Lower lobe of right lung (tissue), 2 donors: ENCODE data around the gene MGA. TPM values are rescaled to one million over a fixed set of nuclear protein-coding genes. Genes with fewer than 3 reads are reported as not detected.
A peak's percentile ranks its signal among the peaks of the same experiment; 100 is the strongest.

ENCODE experiments used
- ATAC-seq, 2 donors: fragments of 200-7000 bp; cut with Tn5 transposase; one replicate each; pipeline ENCODE4 v1.9.1; 2020 to 2022; ENCODE audit warnings: mild to moderate bottlenecking in 2 of 2, moderate library complexity in 2 of 2
- DNase-seq: peaks from one replicate; pipeline ENCODE4 v3.0.0-alpha.2; 2020
- H3K27ac ChIP-seq: fragments of 200-600 bp; one replicate; pipeline ENCODE4 v1.8.0; 2022
- H3K27me3 ChIP-seq: fragments of 200-600 bp; one replicate; pipeline ENCODE4 v1.8.0; 2022; ENCODE audit warnings: low read depth
- H3K36me3 ChIP-seq: fragments of 200-600 bp; one replicate; pipeline ENCODE4 v1.8.0; 2022; ENCODE audit warnings: mild to moderate bottlenecking
- H3K4me1 ChIP-seq: fragments of 200-600 bp; one replicate; pipeline ENCODE4 v1.8.0; 2022
- H3K4me3 ChIP-seq: fragments of 200-600 bp; one replicate; pipeline ENCODE4 v1.8.0; 2022; ENCODE audit warnings: mild to moderate bottlenecking
- H3K9me3 ChIP-seq: fragments of 200-600 bp; one replicate; pipeline ENCODE4 v1.8.0; 2022
- CTCF ChIP-seq: fragments of 200-600 bp; IDR thresholded peaks from one replicate; pipeline ENCODE4 v1.8.0; 2022; ENCODE audit warnings: antibody characterized with exemption, mild to moderate bottlenecking
- intact Hi-C: fragments of 100-400 bp; cut with DNase I; formaldehyde crosslinking; loops from one replicate; pipeline ENCODE4 v1.11.0; 2022
- total RNA-seq: library from RNA; stranded (reverse); fragmentation: NEBNext Ultra II Directional; extraction: Animal tissue kit (Norgen Biotek cat#: 25700); gene quantifications from one replicate; pipeline ENCODE4 v1.2.1, GENCODE V29; 2021
- donor health status: DM: no; HTN: yes; CAD: no; lungs with severe emphysema.

Gene MGA
- total RNA-seq, 1 donor from 2014 or later, result 38.7 TPM

GRCh38 chr15:41772720-41773331 is 112.6 kb downstream of the MGA start:
- DNase-seq, result no peak
- H3K36me3 ChIP-seq, result peaks cover under 1% of the 10 kb centered on the region

GRCh38 chr15:41773332-41773728 is 113.1 kb downstream of the MGA start:
- Histone ChIP-seq H3K27ac (peak overlapping the region; percentile 81), H3K4me3 (peak overlapping the region; percentile 85)

More at GRCh38 chr15:41772720-41773331, 112.6 kb downstream of the MGA start:
- peaks cover 39% of the 10 kb centered on the region for H3K4me1 ChIP-seq
- H3K27ac ChIP-seq, result peak overlapping the region; percentile 81
- intact Hi-C loops, result loop anchor here (5.0 kb wide), 1 partner anchor 39 kb away; no protein-coding TSS in a partner anchor
- peak; percentile 80 for TF ChIP-seq CTCF
- no peaks in the 10 kb centered on the region for H3K9me3 ChIP-seq
- no peak overlapping the region for H3K4me3 ChIP-seq
- ATAC-seq, result peak; percentile 44 to 52
- H3K27me3 ChIP-seq, result no peaks in the 10 kb centered on the region

GRCh38 chr15:41773729-41774061 is 113.5 kb downstream of the MGA start:
- ATAC-seq (no peak), DNase-seq (no peak)
- H3K36me3 ChIP-seq, result no peaks in the 10 kb centered on the region
- peak overlapping the region; percentile 81 for H3K27ac ChIP-seq
- peaks cover 39% of the 10 kb centered on the region for H3K4me1 ChIP-seq
- no peaks in the 10 kb centered on the region for H3K9me3 ChIP-seq
- H3K4me3 ChIP-seq, result peak overlapping the region; percentile 85
- no peak for TF ChIP-seq CTCF
- no peaks in the 10 kb centered on the region for H3K27me3 ChIP-seq
- intact Hi-C loops, result loop anchor here (5.0 kb wide), 1 partner anchor 39 kb away; no protein-coding TSS in a partner anchor

More at GRCh38 chr15:41773332-41773728, 113.1 kb downstream of the MGA start:
- DNase-seq (no peak), ATAC-seq (no peak)
- H3K27me3 ChIP-seq, result no peaks in the 10 kb centered on the region
- no peaks in the 10 kb centered on the region for H3K9me3 ChIP-seq
- no peak for TF ChIP-seq CTCF
- H3K36me3 ChIP-seq, result no peaks in the 10 kb centered on the region
- intact Hi-C loops, result loop anchor here (5.0 kb wide), 1 partner anchor 39 kb away; no protein-coding TSS in a partner anchor
- peaks cover 39% of the 10 kb centered on the region for H3K4me1 ChIP-seq

- no peaks in the 10 kb centered on the region for H3K27me3 ChIP-seq
- intact Hi-C loops, result loop anchor here (5.0 kb wide), 1 partner anchor 38 kb away; no protein-coding TSS in a partner anchor
- DNase-seq (peak; percentile 99), ATAC-seq (peak; percentile 98 to 99)
- H3K4me1 ChIP-seq, result peaks cover 39% of the 10 kb centered on the region
- H3K9me3 ChIP-seq, result no peaks in the 10 kb centered on the region
- TF ChIP-seq CTCF, result peak; percentile 76
- peak within 1 kb of the TSS; percentile 85 for H3K4me3 ChIP-seq
- peak within 1 kb of the TSS; percentile 81 for H3K27ac ChIP-seq
- H3K36me3 ChIP-seq, result no peaks in the 10 kb centered on the region
Measured at GRCh38 chr15:41774062-41774881, 114.1 kb downstream of the MGA start, which contains the start of gene MAPKBP1. Gene MAPKBP1 (plus strand): TSS chr15:41774484. CDS start chr15:41775276, 792 bp downstream.

GRCh38 chr15:41774882-41775417 is 114.7 kb downstream of the MGA start:
- TF ChIP-seq CTCF, result no peak
- no peaks in the 10 kb centered on the region for H3K27me3 ChIP-seq
- intact Hi-C loops, result loop anchor here (5.0 kb wide), 1 partner anchor 37 kb away; no protein-coding TSS in a partner anchor
- peak overlapping the region; percentile 81 for H3K27ac ChIP-seq
- DNase-seq (no peak), ATAC-seq (peak; percentile 30 to 46)
- no peaks in the 10 kb centered on the region for H3K36me3 ChIP-seq
- no peaks in the 10 kb centered on the region for H3K9me3 ChIP-seq
- peaks cover 39% of the 10 kb centered on the region for H3K4me1 ChIP-seq
- H3K4me3 ChIP-seq, result peak overlapping the region; percentile 85
